Smooth muscle cell of the coronary artery (primary cell): ENCODE measurements around the gene BEX3. TPM values are rescaled to one million over a fixed set of nuclear protein-coding genes. Genes with fewer than 3 reads are reported as not detected.

Experiments
- total RNA-seq: library from RNA; depleted of rRNA; stranded (reverse); fragments of >200 nt; gene quantifications from 2 replicates; pipeline ENCODE4 v1.2.3, GENCODE V29; 2014; ENCODE audit warnings: low replicate concordance

BEX3 gene
- 302 and 724 TPM in 2 replicates for total RNA-seq

DNA sequence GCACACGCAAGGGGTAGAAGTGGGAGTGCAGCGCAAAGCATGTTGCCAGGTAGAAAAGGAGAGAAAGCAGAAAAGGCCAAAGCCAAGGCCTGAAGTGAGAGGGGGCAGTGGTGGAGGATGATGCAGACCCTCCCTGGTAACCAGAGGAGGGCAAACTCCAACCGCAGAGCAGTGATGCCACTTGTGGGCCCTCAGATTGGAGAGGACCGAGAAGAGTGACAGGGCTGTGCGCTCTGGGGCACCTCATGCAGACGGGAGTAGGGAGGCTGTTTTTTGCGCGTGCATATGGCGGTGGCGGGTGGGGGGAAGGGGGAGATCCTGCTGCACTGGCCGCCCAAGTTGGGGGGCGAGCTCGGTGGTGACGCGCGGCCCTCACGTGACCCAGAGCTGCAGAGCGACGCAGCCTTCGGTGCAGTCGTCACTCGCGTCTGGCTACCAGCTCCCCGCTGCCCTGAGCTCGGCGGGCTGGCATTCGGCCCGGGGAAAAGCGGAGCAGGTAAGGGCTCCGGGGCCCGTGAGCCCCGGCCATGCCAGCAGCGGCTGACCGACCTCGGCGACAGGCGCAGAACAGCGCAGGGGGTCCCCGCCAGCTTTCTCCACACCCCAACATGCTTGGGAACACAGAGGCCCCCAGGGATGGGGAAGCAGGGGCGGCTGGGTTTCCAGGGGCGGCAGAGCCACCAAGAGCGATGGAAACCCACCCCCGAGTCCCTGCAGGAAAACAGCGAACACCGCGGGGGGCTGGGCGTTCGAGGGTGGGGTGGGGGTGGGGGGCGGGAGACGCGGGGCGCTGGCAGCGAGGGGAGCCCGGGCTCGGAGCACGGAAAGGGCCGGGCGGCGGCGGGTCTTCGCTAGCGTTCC, at the start of gene BEX3:
BEX3 (plus strand) TSS at position 421 of the 861 bp plus-strand sequence. CDS start 984 bp downstream, outside the sequence.

DNA sequence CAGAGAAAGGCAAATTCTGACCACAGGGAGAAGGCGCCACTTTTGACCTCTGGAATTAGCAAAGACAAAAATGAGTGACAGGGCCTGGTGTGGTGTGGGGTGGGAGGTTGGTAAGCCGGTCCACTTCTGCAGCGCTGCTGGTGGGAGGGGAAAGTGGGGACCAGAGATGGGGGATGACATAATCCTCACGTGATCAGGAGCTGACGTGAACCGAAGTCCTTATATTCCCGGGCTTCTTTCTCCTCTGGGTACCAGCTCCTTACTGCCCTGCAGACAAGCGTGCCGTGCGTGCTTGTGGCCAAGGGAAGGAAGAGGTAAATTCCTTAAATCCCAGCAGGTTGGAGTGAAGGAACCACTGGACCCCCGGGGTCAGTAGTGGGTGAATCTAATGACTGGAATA, 46.3 kb upstream of the BEX3 start, which contains the start of gene TCEAL7:
TCEAL7 (plus strand) TSS at position 249 of the 400 bp plus-strand sequence. CDS start 1,165 bp downstream, outside the sequence.

GRCh38 chrX:103356130-103356798, 20.1 kb upstream of the BEX3 start, which contains the start of gene TCEAL9:
Gene TCEAL9 (plus strand): TSS chrX:103356506. CDS start chrX:103357685, 1,179 bp downstream.

Other genes with a start within 250 kb of the BEX3 start
- gene BEX4, start 161.4 kb upstream of the BEX3 start, total RNA-seq, result 4.1 and 19.4 TPM in 2 replicates
- 49.6 and 107 TPM in 2 replicates for gene TCEAL8, start 121.4 kb upstream of the BEX3 start, total RNA-seq
- gene TCEAL5, start 99.8 kb upstream of the BEX3 start, total RNA-seq, result not detected in 2 replicates
- 0.23 and 2.3 TPM in 2 replicates for gene BEX2, start 65.5 kb upstream of the BEX3 start, total RNA-seq
- gene TCEAL7, start 46.3 kb upstream of the BEX3 start, total RNA-seq, result 5.1 and 5.9 TPM in 2 replicates
- 72.9 and 133 TPM in 2 replicates for gene TCEAL9, start 20.0 kb upstream of the BEX3 start, total RNA-seq
- gene RAB40A, start 143.0 kb downstream of the BEX3 start, total RNA-seq, result 0.08 TPM in 1 of 2 replicates, not detected in the other
- 51.2 and 64.1 TPM in 2 replicates for gene TCEAL4, start 209.0 kb downstream of the BEX3 start, total RNA-seq
- gene TCEAL3, start 231.4 kb downstream of the BEX3 start, total RNA-seq, result 24.3 and 27.8 TPM in 2 replicates